GM18861 (cell line): Measurements from ENCODE around the gene PRELP.

ENCODE experiments used
- ATAC-seq: cut with Tn5 transposase; IDR thresholded peaks from one replicate; pipeline ENCODE4 v1.9.1; 2021; ENCODE audit not compliant: unreplicated experiment

PRELP gene

DNA sequence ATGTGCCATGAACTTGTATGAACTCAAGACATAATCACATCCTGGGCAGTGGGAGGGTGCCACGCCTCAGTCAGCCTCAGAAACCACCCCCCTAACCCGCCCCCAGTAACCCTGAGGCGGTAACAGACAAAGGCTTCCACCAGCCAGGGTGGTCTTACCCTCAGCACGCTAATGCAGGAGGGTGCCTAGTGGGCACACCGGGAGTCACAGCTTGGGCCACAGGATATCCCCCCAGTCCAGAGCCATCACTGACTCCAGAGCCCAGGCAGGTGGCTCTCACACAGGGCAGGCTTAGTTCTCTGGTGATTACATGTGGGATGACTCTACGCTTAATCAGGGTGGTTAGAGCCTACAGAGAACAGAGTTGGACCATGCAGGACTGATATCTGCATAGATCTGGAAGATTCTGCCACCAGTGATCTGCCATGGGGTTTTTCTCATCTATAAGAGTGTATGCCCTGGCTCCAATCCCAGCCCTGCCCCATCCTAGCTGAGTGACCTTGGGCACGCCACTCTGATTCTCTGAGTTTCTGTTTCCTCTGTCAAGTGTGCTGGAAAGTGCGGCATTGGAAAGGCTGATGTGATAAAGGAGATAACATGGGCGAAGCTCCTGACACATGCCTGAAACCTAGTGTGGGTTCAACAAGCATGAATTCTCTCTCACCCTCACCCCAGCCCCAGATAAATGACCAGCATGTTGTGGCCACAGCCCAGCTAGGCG is 45.6 kb downstream of the PRELP start:
- no peak for ATAC-seq

DNA sequence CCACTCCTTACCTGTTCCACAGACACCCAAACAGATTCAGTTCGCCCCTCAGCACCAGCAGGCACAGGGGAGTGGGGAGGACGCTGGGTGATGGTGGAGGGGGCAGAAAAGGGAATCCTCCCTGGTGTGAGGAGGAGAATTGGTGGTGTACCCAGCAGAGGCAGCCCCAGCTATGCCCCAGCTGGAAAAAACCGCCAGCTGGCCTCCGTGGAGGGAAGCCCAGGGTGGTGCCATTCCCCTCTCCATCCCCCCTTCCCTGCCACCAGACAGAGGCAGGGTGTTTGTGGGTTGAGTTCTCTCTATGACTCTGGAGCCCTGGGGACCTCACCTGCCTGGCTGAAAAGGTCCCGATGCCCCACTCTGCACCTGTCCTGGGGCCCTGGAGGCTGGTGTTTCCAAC is 46.2 kb downstream of the PRELP start:
- no peak for ATAC-seq

DNA sequence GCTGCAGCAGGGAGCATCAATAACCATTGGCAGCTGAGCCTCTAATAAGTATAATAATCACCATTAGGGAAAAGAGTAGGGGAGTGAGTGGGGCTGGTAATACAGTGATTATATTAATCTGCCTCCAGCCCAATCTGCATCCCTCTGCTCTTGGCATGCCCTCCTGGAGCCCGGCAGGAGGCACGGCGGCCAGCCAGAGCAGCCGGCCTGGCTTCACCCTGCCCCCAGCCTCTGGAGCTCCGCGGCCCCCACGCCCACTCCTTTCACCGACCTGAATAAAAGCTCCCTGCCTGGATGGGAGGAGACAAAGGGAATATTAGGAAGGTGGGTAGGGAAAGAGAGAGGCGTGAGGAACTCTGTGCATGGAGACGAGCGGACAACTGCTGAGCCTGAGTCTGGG is 46.6 kb downstream of the PRELP start:
- no peak for ATAC-seq

DNA sequence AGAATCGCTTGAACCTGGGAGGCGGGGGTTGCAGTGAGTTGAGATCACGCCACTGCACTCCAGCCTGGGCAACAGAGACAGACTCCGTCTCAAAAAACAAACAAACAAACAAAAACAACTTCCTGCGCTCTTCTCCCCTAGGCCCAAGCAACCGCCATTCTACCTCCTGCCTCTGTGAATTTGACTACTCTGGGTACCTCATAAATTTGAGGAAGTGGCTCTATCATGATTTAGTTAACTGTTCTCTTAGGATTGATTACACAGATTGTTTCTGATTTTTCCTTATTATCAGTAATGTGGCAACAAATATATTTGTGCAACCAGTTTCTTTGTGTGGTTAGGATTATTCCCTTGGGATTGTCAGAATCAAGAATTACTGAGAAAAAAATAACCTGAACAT is 48.1 kb downstream of the PRELP start:
- no peak for ATAC-seq

DNA sequence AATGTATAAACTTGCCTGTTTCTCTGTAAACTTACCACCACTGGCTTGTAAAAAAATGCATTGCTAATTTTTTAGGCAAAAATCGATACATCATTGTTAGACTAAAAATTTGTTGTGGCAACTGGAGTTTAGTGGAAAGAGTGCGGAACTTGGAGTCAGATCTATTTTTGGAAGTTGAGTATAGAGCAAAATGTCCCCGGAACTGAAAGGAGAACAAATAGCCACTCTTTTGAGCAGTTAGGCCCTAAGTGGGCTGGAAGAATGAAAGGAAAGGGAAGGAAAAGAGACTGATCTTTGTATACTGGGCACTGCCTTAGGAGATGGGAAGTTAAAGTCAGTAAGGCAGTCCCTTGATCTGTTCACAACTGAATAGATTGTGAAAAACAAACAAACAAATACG is 48.5 kb downstream of the PRELP start:
- no peak for ATAC-seq

DNA sequence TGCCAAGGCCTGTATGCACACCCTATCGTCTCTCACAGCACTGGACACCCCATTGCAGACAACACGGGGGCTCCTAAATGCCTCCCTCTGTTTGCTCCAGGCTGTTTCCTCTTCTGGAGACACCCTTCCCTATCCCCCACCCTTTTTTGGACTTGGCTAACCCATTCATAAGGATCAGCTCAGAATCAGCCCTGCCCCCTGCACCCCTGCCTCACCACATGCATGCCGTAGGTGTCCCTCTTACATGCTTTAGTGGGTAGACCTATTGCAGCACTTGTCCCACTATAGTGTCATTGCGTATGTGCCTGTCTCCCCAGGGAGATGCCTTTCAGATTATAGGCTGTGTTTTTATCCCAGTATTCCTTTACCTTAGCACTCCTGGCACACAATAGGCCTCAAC is 49.2 kb downstream of the PRELP start:
- ATAC-seq: no peak

DNA sequence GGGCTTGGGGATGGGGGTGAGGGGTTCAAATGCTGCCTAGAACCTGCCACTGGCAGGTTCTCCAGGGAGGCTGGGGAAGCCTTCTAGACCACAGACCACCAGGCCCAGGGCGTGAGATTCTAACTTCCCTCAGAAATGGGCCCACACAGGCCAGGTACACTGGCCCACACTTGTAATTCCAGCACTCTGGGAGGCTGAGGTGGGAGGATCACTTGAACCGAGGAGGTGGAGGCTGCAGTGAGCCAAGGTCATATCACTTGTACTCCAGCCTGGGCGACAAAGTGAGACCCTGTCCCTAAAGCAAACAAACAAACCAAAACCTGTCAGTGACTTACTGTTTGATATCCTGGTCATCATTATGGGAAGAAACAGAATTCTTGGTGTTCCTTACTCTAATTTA is 50.1 kb downstream of the PRELP start:
- no peak for ATAC-seq

DNA sequence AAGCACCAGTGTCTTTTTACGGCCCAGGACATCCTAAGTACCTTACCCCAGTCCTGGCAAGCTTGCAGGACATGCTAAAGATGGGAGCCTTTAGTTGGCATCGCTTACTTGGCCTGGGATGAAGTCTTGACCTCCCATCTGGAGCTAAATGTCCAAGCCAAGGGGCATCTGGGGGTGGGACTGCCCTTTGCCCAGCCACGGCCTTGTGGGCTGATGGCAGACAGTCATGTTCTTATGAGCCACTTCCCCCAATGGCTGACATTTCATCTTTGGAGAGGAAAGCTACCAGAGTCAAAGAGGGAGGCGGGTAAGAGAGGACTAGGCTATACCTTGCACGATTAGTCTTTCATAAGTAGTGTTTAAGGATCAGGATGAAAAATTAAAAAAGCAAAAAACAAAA is 50.5 kb downstream of the PRELP start:
- no peak for ATAC-seq

DNA sequence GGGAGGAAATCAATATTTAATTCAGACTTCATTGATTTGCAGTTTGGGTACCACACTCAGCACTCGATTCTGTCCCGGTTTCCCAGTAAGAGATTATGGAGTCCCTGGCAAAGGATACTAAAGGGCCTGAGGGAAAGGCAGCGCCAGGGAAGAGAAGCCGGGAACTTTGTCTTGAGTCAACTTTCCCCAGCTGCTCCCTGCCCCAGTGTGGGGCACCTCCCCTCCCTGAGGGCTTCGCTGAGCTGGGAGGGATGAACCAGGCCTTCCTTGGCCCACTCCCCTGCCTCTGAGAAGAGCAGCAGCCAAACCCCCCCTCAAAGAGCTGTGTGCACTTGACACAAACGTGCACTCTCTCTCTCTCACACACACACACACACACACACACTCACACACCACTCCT is 51.0 kb downstream of the PRELP start:
- no peak for ATAC-seq

DNA sequence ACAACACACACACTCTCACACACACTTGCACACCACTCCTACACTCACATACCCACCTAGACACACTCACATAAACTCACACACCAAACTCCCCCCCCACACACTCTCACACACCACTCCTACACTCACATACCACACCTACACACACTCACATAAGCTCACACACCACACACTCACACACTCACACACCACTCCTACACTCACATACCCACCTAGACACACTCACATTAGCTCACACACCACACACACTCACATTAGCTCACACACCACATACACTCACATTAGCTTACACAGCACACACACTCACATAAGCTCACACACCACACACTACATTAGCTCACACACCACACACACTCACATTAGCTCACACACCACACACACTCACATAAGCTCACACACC is 51.4 kb downstream of the PRELP start:
- no peak for ATAC-seq

DNA sequence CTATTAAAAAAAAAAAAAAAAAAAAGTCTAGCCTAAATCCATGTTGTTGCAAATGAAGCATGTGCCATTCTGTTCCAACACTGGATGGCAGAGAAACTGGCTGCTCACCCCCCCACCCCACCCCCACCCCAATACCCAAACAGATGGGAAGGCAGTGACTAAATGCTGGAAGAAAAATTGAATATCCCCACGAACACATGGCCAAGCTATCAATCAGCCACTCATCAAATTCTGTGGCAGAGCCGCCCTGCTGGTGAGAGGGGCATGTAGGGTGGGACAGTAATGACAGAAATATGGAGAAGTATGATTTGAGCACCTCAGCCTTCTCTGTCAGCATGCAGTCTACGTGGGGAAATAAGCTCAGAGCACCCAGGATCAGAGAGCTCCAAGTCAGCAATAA is 52.5 kb downstream of the PRELP start:
- ATAC-seq: no peak

DNA sequence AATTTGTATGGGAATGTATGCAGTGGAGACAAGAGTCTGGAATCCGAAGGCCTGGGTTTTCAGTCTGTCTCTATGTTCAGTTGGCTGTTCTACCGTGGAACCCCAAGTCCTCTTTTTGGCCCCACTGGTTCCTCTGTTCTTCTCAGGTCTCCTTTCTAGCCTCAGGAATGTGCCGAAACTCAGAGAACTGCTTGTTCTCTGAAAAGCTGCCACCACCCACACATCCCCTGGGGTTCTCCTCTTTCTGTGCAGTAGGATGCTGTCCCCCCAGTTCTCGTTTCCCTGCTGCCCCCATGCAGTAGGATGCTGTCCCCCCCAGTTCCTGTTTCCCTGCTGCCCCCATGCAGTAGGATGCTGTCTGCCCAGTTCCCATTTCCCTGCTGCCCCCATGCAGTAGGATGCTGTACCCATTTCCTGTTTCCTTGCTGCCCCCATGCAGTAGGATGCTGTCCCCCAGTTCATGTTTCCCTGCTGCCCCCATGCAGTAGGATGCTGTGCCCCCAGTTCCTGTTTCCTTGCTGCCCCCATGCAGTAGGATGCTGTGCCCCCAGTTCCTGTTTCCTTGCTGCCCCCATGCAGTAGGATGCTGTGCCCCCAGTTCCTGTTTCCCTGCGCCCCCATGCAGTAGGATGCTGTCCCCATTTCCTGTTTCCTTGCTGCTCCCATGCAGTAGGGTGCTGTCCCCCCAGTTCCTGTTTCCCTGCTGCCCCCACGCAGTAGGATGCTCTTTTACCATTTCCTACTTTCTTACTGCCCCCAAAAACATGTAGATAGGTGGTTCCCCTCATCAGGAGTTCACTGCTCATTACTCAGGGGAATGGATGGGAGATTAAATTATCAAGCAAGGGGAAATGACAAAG is 53.6 kb downstream of the PRELP start:
- ATAC-seq: no peak

DNA sequence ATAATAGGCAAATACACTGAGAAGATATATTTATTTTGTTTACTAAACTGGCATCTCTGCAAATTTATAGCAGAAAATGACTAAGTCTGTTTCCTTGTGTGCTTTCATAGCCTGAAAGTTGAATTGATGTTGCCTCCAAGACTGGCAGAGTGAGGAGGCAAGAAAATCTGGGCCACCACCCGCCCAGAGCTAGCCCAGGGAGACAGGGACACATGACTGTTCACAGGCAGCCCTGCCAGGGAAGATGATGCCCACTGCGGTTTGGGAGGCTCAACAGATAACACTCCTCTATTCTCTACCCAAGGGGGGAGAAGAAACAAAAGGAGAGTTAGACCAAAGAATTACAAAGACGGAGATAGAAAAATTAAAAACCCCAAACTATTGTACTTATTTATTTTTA is 55.5 kb downstream of the PRELP start:
- no peak for ATAC-seq

DNA sequence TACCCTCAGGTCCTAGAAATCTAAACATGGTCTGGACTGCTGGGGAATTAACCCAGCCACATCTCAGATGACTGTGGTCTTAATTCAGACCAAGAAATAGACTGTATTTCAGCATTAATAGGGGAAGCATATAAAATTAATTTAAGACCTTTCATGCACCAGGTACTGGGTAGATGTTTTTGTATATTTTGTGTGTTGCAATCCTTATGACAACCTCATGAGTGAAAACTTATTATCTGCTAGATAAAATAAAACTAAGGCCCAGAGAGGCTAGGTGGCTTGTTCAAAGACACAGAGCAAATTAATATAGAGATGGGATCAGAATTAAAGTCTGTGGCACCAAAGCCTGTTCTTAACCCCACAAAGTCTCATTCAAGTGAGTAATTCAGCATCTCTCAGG is 58.4 kb downstream of the PRELP start:
- no peak for ATAC-seq

DNA sequence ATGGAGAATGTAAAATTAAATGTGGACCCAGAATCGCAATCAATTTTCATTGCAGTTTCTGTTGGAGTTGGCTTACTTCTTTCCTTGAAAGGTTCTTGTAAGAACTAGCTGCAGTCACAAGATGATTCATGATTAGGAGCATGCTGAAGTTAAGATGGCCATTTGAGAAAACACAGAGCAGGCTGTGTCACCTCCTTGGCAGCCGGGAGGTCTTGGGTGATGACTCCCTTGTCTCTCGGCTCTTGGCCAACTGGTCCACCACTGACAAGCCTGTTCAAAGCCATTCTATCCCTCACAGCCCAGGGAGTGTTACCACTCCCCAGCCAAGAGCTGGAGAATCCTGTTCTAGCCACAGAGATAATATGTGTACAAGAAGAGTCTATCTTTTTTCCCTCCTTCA is 58.9 kb downstream of the PRELP start:
- no peak for ATAC-seq

DNA sequence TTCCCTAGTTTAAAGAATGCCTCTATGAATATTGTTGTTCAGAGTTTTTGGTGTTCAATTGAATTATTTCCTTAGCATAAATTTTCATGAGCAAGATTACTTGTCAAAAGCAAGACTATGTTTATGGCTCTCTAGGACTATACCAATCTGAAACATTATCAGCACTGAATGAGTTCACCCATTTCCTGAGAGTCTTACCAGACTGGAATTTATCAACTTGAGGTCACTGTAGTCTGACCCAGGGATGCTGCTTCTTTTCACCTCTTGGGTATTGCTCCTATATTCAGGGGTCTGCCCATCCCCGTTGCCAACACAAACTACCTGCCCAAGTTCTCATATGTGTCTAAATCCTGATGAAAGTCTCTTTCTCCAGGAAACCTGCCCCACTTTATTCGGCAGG is 61.0 kb downstream of the PRELP start:
- ATAC-seq: no peak

DNA sequence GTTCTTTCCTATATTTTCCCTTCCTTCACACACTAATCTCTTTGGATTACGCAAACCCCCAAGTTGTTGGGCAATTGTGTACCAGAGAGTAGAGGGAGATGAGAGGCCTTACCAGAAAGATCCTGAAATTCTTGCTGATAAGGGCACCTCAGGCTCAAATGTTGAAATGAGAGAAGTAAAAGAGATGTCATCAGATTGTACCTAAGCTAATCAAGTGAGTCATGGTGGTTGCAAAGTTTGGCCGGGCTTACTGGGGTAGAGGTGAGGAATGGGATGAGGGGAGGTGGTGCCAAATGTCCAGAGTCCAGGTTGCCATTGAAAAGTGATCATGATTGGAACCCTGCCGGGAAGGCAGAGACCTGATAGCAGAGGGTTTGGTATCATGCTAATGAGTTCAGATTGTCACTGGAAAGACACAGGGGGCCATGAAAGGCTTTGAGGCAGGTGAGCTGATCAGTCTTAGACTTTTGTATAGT is 61.4 kb downstream of the PRELP start:
- ATAC-seq: no peak

DNA sequence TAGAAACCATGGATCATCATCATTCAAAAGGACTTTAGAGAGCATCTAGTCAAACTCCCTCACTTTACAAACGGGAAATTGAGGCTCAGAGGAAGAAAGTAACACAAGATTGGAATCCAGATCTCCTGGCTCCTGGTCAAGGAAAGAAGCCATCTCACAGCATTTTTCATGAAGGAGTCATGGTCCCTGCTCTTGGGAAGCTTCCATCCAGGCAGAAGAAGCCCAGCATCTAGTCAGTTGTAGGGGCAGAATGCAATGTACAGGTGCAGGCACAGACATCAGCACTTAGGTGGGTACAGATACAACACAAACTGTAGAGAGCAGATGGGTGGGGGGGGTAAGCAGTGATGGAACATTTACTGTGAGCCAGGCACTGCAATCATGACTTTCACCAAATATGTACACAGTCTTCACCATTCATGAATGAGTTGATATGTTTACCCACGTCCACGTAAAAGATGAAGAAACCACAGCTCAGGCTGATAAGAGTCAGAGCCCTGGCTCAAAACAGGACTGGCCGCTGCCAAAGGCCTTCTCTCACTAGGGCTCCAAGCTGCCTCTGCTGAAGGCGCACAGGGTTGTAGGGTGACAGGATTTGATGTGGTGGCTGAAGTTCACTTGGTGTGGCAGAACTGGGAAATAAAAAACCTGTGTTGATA is 62.3 kb downstream of the PRELP start:
- no peak for ATAC-seq

DNA sequence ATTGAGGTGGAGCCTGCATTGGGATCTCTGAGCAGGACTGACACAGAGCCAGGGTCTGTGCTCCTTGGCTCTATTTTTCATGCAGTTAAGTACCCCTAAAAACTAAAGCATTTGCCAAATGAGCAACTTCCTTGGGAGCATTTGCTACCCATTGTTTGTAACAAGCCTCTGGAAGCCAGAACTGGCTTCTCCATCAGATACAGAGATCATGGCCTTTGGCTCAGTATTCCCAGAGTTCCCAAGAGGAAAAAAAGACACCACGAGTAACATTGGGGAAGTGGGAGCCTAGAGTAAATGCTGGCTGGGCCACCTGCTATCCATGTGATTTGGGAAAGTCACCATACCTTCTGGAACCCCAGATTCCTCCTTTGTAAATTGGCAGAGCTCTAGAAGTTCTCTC is 63.1 kb downstream of the PRELP start:
- no peak for ATAC-seq

DNA sequence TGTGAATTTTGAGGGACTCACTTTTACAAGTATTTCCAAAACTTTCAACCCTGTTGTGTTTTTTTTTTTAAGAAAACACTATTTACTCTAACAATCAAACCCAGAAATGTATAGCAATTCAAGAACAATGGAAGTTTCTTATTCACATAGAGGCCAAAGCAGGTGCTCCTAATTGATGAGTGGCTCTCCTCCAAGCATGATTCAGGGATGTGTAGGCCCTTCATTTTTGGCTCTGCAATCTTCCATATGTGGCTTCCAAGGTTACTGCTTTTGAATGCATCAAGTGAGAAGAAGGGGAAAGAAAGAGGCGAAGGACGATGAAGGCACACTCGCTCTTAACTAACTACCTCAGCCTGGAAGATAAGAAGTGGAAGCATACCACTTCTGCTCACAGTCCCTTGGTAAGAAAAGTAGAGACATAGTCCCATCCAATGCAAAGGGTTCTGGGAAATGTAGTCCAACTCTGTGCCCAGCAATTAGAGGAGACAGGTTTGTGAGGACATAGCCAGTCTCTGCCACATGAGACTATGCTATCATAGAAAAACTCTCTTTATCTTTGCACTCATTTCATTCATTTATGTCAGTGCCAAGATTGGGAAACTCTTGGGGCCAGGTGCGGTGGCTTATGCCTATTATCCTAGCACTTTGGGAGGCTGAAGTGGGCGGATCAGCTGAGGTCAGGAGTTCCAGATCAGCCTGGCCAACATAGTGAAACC is 64.4 kb downstream of the PRELP start:
- no peak for ATAC-seq
